A549 (cell line): Measurements from ENCODE around the gene CEP85.

ENCODE experiments used
- CBX2 ChIP-seq: fragments of 200-600 bp; sonication (generic); IDR thresholded peaks from 2 replicates; pipeline ENCODE4 v1.6.1; 2016; ENCODE audit warnings: low read depth, mild to moderate bottlenecking, borderline replicate concordance
- CTCF ChIP-seq: fragments of >200 bp; sonication (Bioruptor Twin); formaldehyde crosslinking; IDR thresholded peaks from 3 replicates; pipeline ENCODE4 v1.5.1; 2016
- ESRRA ChIP-seq: fragments of 150-350 bp; IDR thresholded peaks from 2 replicates; pipeline ENCODE4 v1.6.1; 2014; ENCODE audit warnings: mild to moderate bottlenecking, low read length, borderline replicate concordance
- HOXB5 ChIP-seq: fragments of 250-450 bp; sonication (Bioruptor Pico); IDR thresholded peaks from 2 replicates; pipeline ENCODE4 v1.5.0; 2020; ENCODE audit warnings: mild to moderate bottlenecking, moderate library complexity
- JUN ChIP-seq, 2 experiments: fragments of >200 bp; sonication (Bioruptor Twin); formaldehyde crosslinking; IDR thresholded peaks; 2 replicates in 1 of 2; 3 replicates in 1 of 2; pipeline ENCODE4 v1.6.1; 2016 to 2017
- MAX ChIP-seq: IDR thresholded peaks from 2 replicates; pipeline ENCODE4 v1.6.1; 2012
- MYC ChIP-seq: IDR thresholded peaks from 2 replicates; pipeline ENCODE4 v1.6.1; 2012; ENCODE audit warnings: mild to moderate bottlenecking, inconsistent platforms, low read length, improper control_type of control experiment, borderline replicate concordance
- PBX3 ChIP-seq: IDR thresholded peaks from 2 replicates; pipeline ENCODE4 v1.6.1; 2012
- RAD21 ChIP-seq, 2 experiments: fragments of >200 bp in 1 of 2; sonication (Bioruptor Twin) in 1 of 2; formaldehyde crosslinking in 1 of 2; IDR thresholded peaks in 1 of 2; conservative IDR thresholded peaks in 1 of 2; 2 replicates in 1 of 2; 3 replicates in 1 of 2; pipeline ENCODE4 v1.6.1; 2012 to 2018; ENCODE audit warnings: inconsistent platforms in 1 of 2
- RCOR1 ChIP-seq: fragments of 150-350 bp; IDR thresholded peaks from 2 replicates; pipeline ENCODE4 v1.6.1; 2014; ENCODE audit warnings: antibody characterized with exemption, low read length, low read depth

GRCh38 chr1:26252718-26253117, 18.7 kb downstream of the CEP85 start:
- no peak for TF ChIP-seq CTCF
- no peak for TF ChIP-seq MAX
- TF ChIP-seq JUN (IDR thresholded peaks at IDR 0.05), result no peak
- TF ChIP-seq RAD21 (conservative IDR thresholded peaks at IDR 0.05 in 1 of 2, IDR thresholded peaks at IDR 0.05 in 1 of 2), result no peak
- no peak for TF ChIP-seq RCOR1
- no peak for TF ChIP-seq HOXB5 (CRISPR knock-in tag)
- TF ChIP-seq CBX2, result no peak
- no peak for TF ChIP-seq PBX3
- TF ChIP-seq ESRRA, result no peak
- no peak for TF ChIP-seq MYC
